Natural killer cell (primary cell): Measurements from ENCODE around the gene TTC7B. TPM values are rescaled to one million over a fixed set of nuclear protein-coding genes. Genes with fewer than 3 reads are reported as not detected.

Experiments
- ATAC-seq, 3 donors: fragments of 150-1000 bp in 2 of 3; fragments of 200-7000 bp in 1 of 3; cut with Tn5 transposase; 1 replicate in 1 of 3; 2 replicates in 2 of 3; pipeline ENCODE4 v1.10.0; 2021; ENCODE audit warnings: mild to moderate bottlenecking in 2 of 3, moderate library complexity in 2 of 3
- DNase-seq, 2 donors: peaks; one replicate each; pipeline versions ENCODE4 v3.0.0 to v3.0.0-alpha.2; 2013 to 2021; ENCODE audit warnings: mixed read lengths in 1 of 2
- H3K27ac ChIP-seq: one replicate; pipeline ENCODE4 v1.5.1; 2013; ENCODE audit warnings: mild to moderate bottlenecking, low read length
- H3K27me3 ChIP-seq: one replicate; pipeline ENCODE4 v1.6.1; 2013; ENCODE audit warnings: low read length; ENCODE audit not compliant: control insufficient read depth, insufficient read depth
- H3K36me3 ChIP-seq: one replicate; pipeline ENCODE4 v1.6.1; 2013; ENCODE audit warnings: low read length; ENCODE audit not compliant: control insufficient read depth, insufficient read depth
- H3K4me1 ChIP-seq: one replicate; pipeline ENCODE4 v1.6.1; 2013; ENCODE audit warnings: low read length; ENCODE audit not compliant: control insufficient read depth, insufficient read depth
- H3K4me3 ChIP-seq: one replicate; pipeline ENCODE4 v1.5.1; 2013; ENCODE audit warnings: low read length
- H3K9me3 ChIP-seq: one replicate; pipeline ENCODE4 v1.6.1; 2013; ENCODE audit warnings: low read length; ENCODE audit not compliant: control insufficient read depth, insufficient read depth
- H3K27ac Mint-ChIP-seq, 2 donors: one replicate each; pipeline ENCODE4 v1.8.0; 2022; ENCODE audit warnings: mild to moderate bottlenecking in 2 of 2, mixed read lengths in 2 of 2, moderate library complexity in 1 of 2
- H3K27me3 Mint-ChIP-seq, 2 donors: one replicate each; pipeline ENCODE4 v1.8.0; 2022; ENCODE audit warnings: low read depth in 2 of 2, mixed read lengths in 2 of 2
- H3K36me3 Mint-ChIP-seq: one replicate; pipeline ENCODE4 v1.8.0; 2022; ENCODE audit warnings: mixed read lengths
- H3K4me1 Mint-ChIP-seq, 2 donors: one replicate each; pipeline ENCODE4 v1.8.0; 2022; ENCODE audit warnings: mixed read lengths in 2 of 2
- H3K4me3 Mint-ChIP-seq: one replicate; pipeline ENCODE4 v1.8.0; 2022; ENCODE audit warnings: mild to moderate bottlenecking, moderate library complexity, mixed read lengths
- H3K9me3 Mint-ChIP-seq, 2 donors: one replicate each; pipeline ENCODE4 v1.8.0; 2022; ENCODE audit warnings: mixed read lengths in 2 of 2
- CTCF ChIP-seq: fragments of 200-600 bp; IDR thresholded peaks from one replicate; pipeline ENCODE4 v1.8.0; 2022; ENCODE audit warnings: antibody characterized with exemption
- WGBS: methylation state at CpG from one replicate; pipeline ENCODE4 v1.1.7; 2013; ENCODE audit warnings: missing lambda C conversion rate; ENCODE audit not compliant: insufficient coverage; 5-methylcytosine and 5-hydroxymethylcytosine counted together
- intact Hi-C: fragments of 100-400 bp; cut with micrococcal nuclease; formaldehyde crosslinking; loops from one replicate; pipeline ENCODE4 v1.14.2; 2022
- total RNA-seq, 4 donors: library from RNA; stranded (reverse); fragments of 120-200 nt in 1 of 4; gene quantifications; one replicate each; pipeline versions ENCODE4 v1.2.3 to v1.2.4, GENCODE V29; 2013 to 2022

TTC7B gene
- total RNA-seq, 3 donors from 2014 or later (not counting 1 experiment from before 2014, with no cell fraction given): 1.7 to 17.2 (median 5.9) TPM

- ATAC-seq: no peak
- 92% methylated on average over 14 of the region's 14 CpGs for WGBS
- H3K27ac ChIP-seq: no peak overlapping the region
- Mint-ChIP-seq H3K27ac (no peak overlapping the region), H3K36me3 (no peaks in the 10 kb centered on the region), H3K27me3 (peaks cover 3 to 5% of the 10 kb centered on the region in 2 donors), H3K4me1 (no peaks in the 10 kb centered on the region), H3K9me3 (no peaks in the 10 kb centered on the region), H3K4me3 (no peak overlapping the region)
- H3K27me3 ChIP-seq: no peaks in the 10 kb centered on the region
- H3K9me3 ChIP-seq: no peaks in the 10 kb centered on the region
- intact Hi-C loops: no loop called here
- no peaks in the 10 kb centered on the region for H3K4me1 ChIP-seq
- H3K4me3 ChIP-seq: no peak overlapping the region
- TF ChIP-seq CTCF: no peak
- DNase-seq: no peak
- no peaks in the 10 kb centered on the region for H3K36me3 ChIP-seq
These were observed 112.1 kb downstream of the TTC7B start for GRCh38 chr14:90703841-90704737.

GRCh38 chr14:90700933-90701776, 115.1 kb downstream of the TTC7B start:
- peaks cover 4 to 5% of the 10 kb centered on the region in 2 donors for H3K27me3 Mint-ChIP-seq
- DNase-seq: no peak

GRCh38 chr14:90699016-90699415, 117.2 kb downstream of the TTC7B start:
- H3K4me3 ChIP-seq: no peak overlapping the region
- no peak for DNase-seq
- H3K27ac Mint-ChIP-seq: no peak overlapping the region
- intact Hi-C loops: loop anchor here (5.0 to 10.0 kb wide), 2 partner anchors 304 to 762 kb away; partner anchors contain the start of gene CALM1
- no peaks in the 10 kb centered on the region for H3K36me3 ChIP-seq
- no peaks in the 10 kb centered on the region for H3K9me3 ChIP-seq
- no peaks in the 10 kb centered on the region for H3K27me3 ChIP-seq
- 90% methylated on average over 7 of the region's 7 CpGs for WGBS
- H3K36me3 Mint-ChIP-seq: no peaks in the 10 kb centered on the region
- peaks cover 4 to 5% of the 10 kb centered on the region in 2 donors for H3K27me3 Mint-ChIP-seq
- peaks cover 0 to 4% of the 10 kb centered on the region in 2 donors for H3K4me1 Mint-ChIP-seq
- H3K4me1 ChIP-seq: no peaks in the 10 kb centered on the region
- ATAC-seq: no peak
- H3K4me3 Mint-ChIP-seq: no peak overlapping the region
- no peak overlapping the region for H3K27ac ChIP-seq
- no peak for TF ChIP-seq CTCF
- no peaks in the 10 kb centered on the region for H3K9me3 Mint-ChIP-seq

More at GRCh38 chr14:90700933-90701776, 115.1 kb downstream of the TTC7B start:
- Mint-ChIP-seq H3K27ac (no peak overlapping the region), H3K4me3 (no peak overlapping the region), H3K4me1 (peaks cover 0 to 4% of the 10 kb centered on the region in 2 donors), H3K36me3 (no peaks in the 10 kb centered on the region), H3K9me3 (no peaks in the 10 kb centered on the region)
- Histone ChIP-seq H3K4me1 (no peaks in the 10 kb centered on the region), H3K9me3 (no peaks in the 10 kb centered on the region), H3K36me3 (no peaks in the 10 kb centered on the region), H3K4me3 (no peak overlapping the region), H3K27ac (no peak overlapping the region), H3K27me3 (no peaks in the 10 kb centered on the region)
- WGBS: 84% methylated on average over 15 of the region's 16 CpGs
- no peak for TF ChIP-seq CTCF
- intact Hi-C loops: no loop called here
- peak in 1 of 3 donors; percentile 47 for ATAC-seq
